Bronchial epithelial cell (primary cell): ENCODE data around the gene ARHGDIB. TPM values are rescaled to one million over a fixed set of nuclear protein-coding genes. Genes with fewer than 3 reads are reported as not detected.

Experiments used
- DNase-seq: peaks from one replicate; pipeline ENCODE4 v3.0.0-alpha.2; 2010; ENCODE audit warnings: low read depth
- FAIRE-seq: peaks from 2 replicates; lab custom pipeline; 2011; peaks lifted over from hg19 to GRCh38; lab: Jason Lieb, UNC
- H3K27me3 ChIP-seq: 2 replicates; pipeline ENCODE4 v1.5.1; 2011; ENCODE audit warnings: low read length; ENCODE audit not compliant: control insufficient read depth, insufficient read depth
- H3K36me3 ChIP-seq: 2 replicates; pipeline ENCODE4 v1.5.1; 2011; ENCODE audit warnings: low read length; ENCODE audit not compliant: control insufficient read depth, insufficient read depth
- H3K4me3 ChIP-seq: 2 replicates; pipeline ENCODE4 v1.5.1; 2011; ENCODE audit warnings: mild to moderate bottlenecking, low read depth, low read length, control low read depth
- CTCF ChIP-seq: IDR thresholded peaks from 2 replicates; pipeline ENCODE4 v1.5.1; 2011; ENCODE audit warnings: mild to moderate bottlenecking, moderate library complexity, low read length, control low read depth, inconsistent platforms; ENCODE audit not compliant: insufficient read depth, severe bottlenecking
- total RNA-seq: library from RNA; depleted of rRNA; stranded (reverse); fragments of >200 nt; gene quantifications from 2 replicates; pipeline ENCODE4 v1.2.1, GENCODE V29; 2014

The ARHGDIB gene
- total RNA-seq, 1 donor from 2014 or later = 0.53 TPM

- Histone ChIP-seq H3K36me3 (no peaks in the 10 kb centered on the region), H3K4me3 (no peak overlapping the region), H3K27me3 (peaks cover 2% of the 10 kb centered on the region)
- FAIRE-seq = no peak
- no peak for DNase-seq
- no peak for TF ChIP-seq CTCF
These were observed 39.2 kb upstream of the ARHGDIB start for GRCh38 chr12:15000575-15000974.

GRCh38 chr12:14999695-15000365 is 38.4 kb upstream of the ARHGDIB start:
- H3K4me3 ChIP-seq = no peak overlapping the region
- FAIRE-seq (no peak), DNase-seq (peak; percentile 71)
- TF ChIP-seq CTCF = no peak
- H3K36me3 ChIP-seq = no peaks in the 10 kb centered on the region
- peaks cover 2% of the 10 kb centered on the region for H3K27me3 ChIP-seq

GRCh38 chr12:14999021-14999694 is 37.8 kb upstream of the ARHGDIB start:
- DNase-seq = no peak
- no peaks in the 10 kb centered on the region for H3K27me3 ChIP-seq
- no peaks in the 10 kb centered on the region for H3K36me3 ChIP-seq
- no peak overlapping the region for H3K4me3 ChIP-seq
- no peak for TF ChIP-seq CTCF
- FAIRE-seq = no peak

- H3K27me3 ChIP-seq = no peaks in the 10 kb centered on the region
- H3K36me3 ChIP-seq = no peaks in the 10 kb centered on the region
- H3K4me3 ChIP-seq = no peak overlapping the region
- FAIRE-seq (no peak), DNase-seq (no peak)
- no peak for TF ChIP-seq CTCF
These were observed 36.6 kb upstream of the ARHGDIB start for GRCh38 chr12:14997998-14998397.

- no peak overlapping the region for H3K4me3 ChIP-seq
- FAIRE-seq (no peak), DNase-seq (peak; percentile 69)
- TF ChIP-seq CTCF = peak; percentile 11
- H3K27me3 ChIP-seq = no peaks in the 10 kb centered on the region
- no peaks in the 10 kb centered on the region for H3K36me3 ChIP-seq
These were observed 34.4 kb upstream of the ARHGDIB start for GRCh38 chr12:14995583-14996425.
